ENCODE measurements around the gene SGSH.

Gene SGSH

GRCh38 chr17:80180192-80180591 is 39.9 kb downstream of the SGSH start:
- no peak for FAIRE-seq

GRCh38 chr17:80177986-80178595 is 42.0 kb downstream of the SGSH start:
- FAIRE-seq = no peak

- no peak for FAIRE-seq
These were observed 43.4 kb downstream of the SGSH start for GRCh38 chr17:80176757-80177156.

- FAIRE-seq = no peak
These were observed 46.2 kb downstream of the SGSH start for GRCh38 chr17:80173916-80174315.

- FAIRE-seq = no peak
These were observed 47.0 kb downstream of the SGSH start for GRCh38 chr17:80173126-80173525.

GRCh38 chr17:80171681-80172080 is 48.5 kb downstream of the SGSH start:
- no peak for FAIRE-seq

- no peak for FAIRE-seq
These were observed 50.2 kb downstream of the SGSH start, which contains the start of gene CARD14 for GRCh38 chr17:80169784-80170500. CARD14 (plus strand) TSS chr17:80170030; CDS start chr17:80181439, 11,409 bp downstream.

- no peak for FAIRE-seq
These were observed 51.0 kb downstream of the SGSH start for GRCh38 chr17:80169107-80169506.

- no peak for FAIRE-seq
These were observed 51.8 kb downstream of the SGSH start for GRCh38 chr17:80168371-80168770.

GRCh38 chr17:80166446-80166845 is 53.7 kb downstream of the SGSH start:
- FAIRE-seq = no peak

- FAIRE-seq = no peak
These were observed 55.9 kb downstream of the SGSH start for GRCh38 chr17:80164185-80164584.

- no peak for FAIRE-seq
These were observed 56.8 kb downstream of the SGSH start for GRCh38 chr17:80163336-80163735.

- FAIRE-seq = no peak
These were observed 59.6 kb downstream of the SGSH start for GRCh38 chr17:80160536-80160935.
